Trophoblast cell (in vitro differentiated cells and primary cell): ENCODE results near the gene CALU.

ENCODE experiments used
- DNase-seq, 2 donors: peaks; one replicate each; pipeline ENCODE4 v3.0.0-alpha.2; 2016
- H2AFZ ChIP-seq: 2 replicates; pipeline ENCODE4 v1.6.1; 2013; ENCODE audit warnings: low read length, moderate library complexity, mild to moderate bottlenecking; ENCODE audit not compliant: insufficient read depth, poor library complexity
- H2AK5ac ChIP-seq: 2 replicates; pipeline ENCODE4 v1.6.1; 2013; ENCODE audit warnings: mild to moderate bottlenecking, low read length
- H2BK120ac ChIP-seq: 2 replicates; pipeline ENCODE4 v1.6.1; 2013; ENCODE audit warnings: low read length, mild to moderate bottlenecking, moderate library complexity; ENCODE audit not compliant: insufficient read depth, poor library complexity
- H2BK12ac ChIP-seq: 2 replicates; pipeline ENCODE4 v1.6.1; 2013; ENCODE audit warnings: mild to moderate bottlenecking, low read length, moderate library complexity
- H2BK5ac ChIP-seq: 2 replicates; pipeline ENCODE4 v1.6.1; 2013; ENCODE audit warnings: low read length, low read depth, moderate library complexity, mild to moderate bottlenecking; ENCODE audit not compliant: poor library complexity
- H3K14ac ChIP-seq: 2 replicates; pipeline ENCODE4 v1.6.1; 2013; ENCODE audit warnings: mild to moderate bottlenecking, low read length
- H3K18ac ChIP-seq: 2 replicates; pipeline ENCODE4 v1.6.1; 2013; ENCODE audit warnings: mild to moderate bottlenecking, low read length
- H3K23ac ChIP-seq: 2 replicates; pipeline ENCODE4 v1.6.1; 2013; ENCODE audit warnings: low read length
- H3K27ac ChIP-seq: 2 replicates; pipeline ENCODE4 v1.5.1; 2013; ENCODE audit warnings: low read depth, mild to moderate bottlenecking, inconsistent platforms, low read length, moderate library complexity
- H3K27me3 ChIP-seq: 2 replicates; pipeline ENCODE4 v1.6.1; 2013; ENCODE audit warnings: inconsistent platforms, mild to moderate bottlenecking, low read length, moderate library complexity; ENCODE audit not compliant: insufficient read depth
- H3K36me3 ChIP-seq, 2 experiments: 1 replicate in 1 of 2; 2 replicates in 1 of 2; pipeline ENCODE4 v1.6.1; 2013; ENCODE audit warnings: low read length in 2 of 2, mild to moderate bottlenecking in 2 of 2, moderate library complexity in 1 of 2; ENCODE audit not compliant: insufficient read depth in 2 of 2, control insufficient read depth in 1 of 2
- H3K4ac ChIP-seq: 2 replicates; pipeline ENCODE4 v1.6.1; 2013; ENCODE audit warnings: low read depth, mild to moderate bottlenecking, low read length, moderate library complexity
- H3K4me1 ChIP-seq, 2 experiments: 1 replicate in 1 of 2; 2 replicates in 1 of 2; pipeline ENCODE4 v1.6.1; 2013; ENCODE audit warnings: low read length in 2 of 2, mild to moderate bottlenecking in 2 of 2, moderate library complexity in 1 of 2; ENCODE audit not compliant: insufficient read depth in 2 of 2, control insufficient read depth in 1 of 2
- H3K4me2 ChIP-seq: 2 replicates; pipeline ENCODE4 v1.6.1; 2013; ENCODE audit warnings: inconsistent platforms, mild to moderate bottlenecking, low read length, moderate library complexity
- H3K4me3 ChIP-seq: 2 replicates; pipeline ENCODE4 v1.5.1; 2013; ENCODE audit warnings: mild to moderate bottlenecking, low read depth, low read length, inconsistent platforms
- H3K79me1 ChIP-seq: one replicate; pipeline ENCODE4 v1.6.1; 2013; ENCODE audit warnings: low read length
- H3K79me2 ChIP-seq: 2 replicates; pipeline ENCODE4 v1.6.1; 2013; ENCODE audit warnings: low read length, mild to moderate bottlenecking; ENCODE audit not compliant: control insufficient read depth, insufficient read depth, poor library complexity
- H3K9ac ChIP-seq: 2 replicates; pipeline ENCODE4 v1.6.1; 2013; ENCODE audit warnings: mild to moderate bottlenecking, low read length
- H3K9me3 ChIP-seq: 2 replicates; pipeline ENCODE4 v1.6.1; 2013; ENCODE audit warnings: low read depth, mild to moderate bottlenecking, control low read depth, inconsistent platforms, low read length; ENCODE audit not compliant: insufficient read depth
- H4K12ac ChIP-seq: 2 replicates; pipeline ENCODE4 v1.6.1; 2013; ENCODE audit warnings: low read depth, mild to moderate bottlenecking, low read length, moderate library complexity
- H4K8ac ChIP-seq: 2 replicates; pipeline ENCODE4 v1.6.1; 2013; ENCODE audit warnings: low read depth, mild to moderate bottlenecking, low read length, moderate library complexity
- H4K91ac ChIP-seq: one replicate; pipeline ENCODE4 v1.6.1; 2013; ENCODE audit warnings: low read depth, mild to moderate bottlenecking, low read length, moderate library complexity
- WGBS: extraction: QIAGEN DNeasy Blood & Tissue Kit; methylation state at CpG from one replicate; pipeline ENCODE4 v1.1.7; 2013; ENCODE audit warnings: missing lambda C conversion rate; ENCODE audit not compliant: insufficient read length, insufficient coverage; ENCODE audit errors: extremely low coverage; 5-methylcytosine and 5-hydroxymethylcytosine counted together

CALU gene

DNA sequence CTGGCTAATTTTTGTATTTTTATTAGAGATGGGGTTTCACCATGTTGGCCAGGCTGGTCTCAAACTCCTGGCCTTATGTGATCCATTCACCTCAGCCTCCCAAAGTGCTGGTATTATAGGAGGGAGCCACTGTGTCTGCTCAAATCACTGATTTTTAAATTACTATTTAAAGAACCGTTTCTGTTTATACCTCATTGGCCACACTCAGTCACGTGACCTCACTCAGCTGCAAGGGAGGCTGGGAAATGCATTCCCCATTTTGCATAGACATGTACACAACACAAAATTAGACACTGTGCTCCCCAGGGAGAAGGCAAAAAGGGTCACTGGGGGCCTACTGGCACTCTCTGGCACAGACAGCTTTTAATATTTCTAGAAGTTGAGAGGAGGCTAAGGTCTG is 13.6 kb upstream of the CALU start:
- no peak overlapping the region for H2BK120ac ChIP-seq
- H3K4me2 ChIP-seq: no peak overlapping the region
- no peak overlapping the region for H3K4ac ChIP-seq
- no peaks in the 10 kb centered on the region for H3K79me1 ChIP-seq
- no peaks in the 10 kb centered on the region for H3K79me2 ChIP-seq
- H3K9me3 ChIP-seq: no peaks in the 10 kb centered on the region
- H3K14ac ChIP-seq: no peak overlapping the region
- H4K91ac ChIP-seq: no peak overlapping the region
- H3K27me3 ChIP-seq: no peaks in the 10 kb centered on the region
- H2BK12ac ChIP-seq: no peak overlapping the region
- no peak overlapping the region for H3K4me3 ChIP-seq
- no peak overlapping the region for H3K18ac ChIP-seq
- no peak overlapping the region for H3K9ac ChIP-seq
- peaks cover 0 to 4% of the 10 kb centered on the region in 2 experiments for H3K4me1 ChIP-seq
- H4K8ac ChIP-seq: no peak overlapping the region
- no peak overlapping the region for H4K12ac ChIP-seq
- no CpG with 5 or more reads among the region's 2 CpGs for WGBS
- no peaks in the 10 kb centered on the region for H3K36me3 ChIP-seq
- DNase-seq: no peak
- no peak overlapping the region for H2AK5ac ChIP-seq
- H3K23ac ChIP-seq: no peak overlapping the region
- H2BK5ac ChIP-seq: no peak overlapping the region
- H3K27ac ChIP-seq: no peak overlapping the region
- H2AFZ ChIP-seq: no peak overlapping the region

DNA sequence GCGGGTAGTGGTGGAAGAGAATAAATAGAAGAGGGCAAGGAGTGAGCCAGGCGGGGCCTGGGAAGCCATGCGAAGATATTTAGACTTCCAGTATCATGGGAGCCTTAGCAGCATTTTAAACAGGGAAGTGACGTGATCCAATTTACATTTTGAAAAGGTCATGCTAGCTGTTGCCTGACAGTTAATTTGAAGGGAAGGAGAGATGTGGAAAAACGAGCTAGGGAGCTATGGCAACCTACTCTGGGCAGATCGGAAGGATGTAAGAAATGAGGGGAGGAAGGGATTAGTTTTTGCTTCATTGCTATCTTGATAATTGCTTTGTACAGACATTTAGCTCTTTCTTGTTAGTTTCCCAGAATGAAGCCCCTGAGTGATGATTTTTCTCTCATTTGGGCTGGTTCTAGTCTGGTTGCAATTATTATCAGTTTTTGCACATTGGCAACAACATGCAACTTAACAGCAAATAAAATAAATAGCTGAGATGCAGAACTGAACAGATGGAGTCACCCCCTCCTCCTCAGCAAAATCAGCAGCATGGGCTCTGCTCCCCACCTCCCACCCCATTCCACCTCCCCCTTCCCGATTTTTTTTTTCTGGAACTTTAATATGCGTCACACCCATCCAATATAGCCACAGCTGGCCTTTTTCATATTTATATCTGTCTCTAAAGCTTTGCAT is 13.0 kb upstream of the CALU start:
- no peak overlapping the region for H2AK5ac ChIP-seq
- no peaks in the 10 kb centered on the region for H3K79me2 ChIP-seq
- no peak overlapping the region for H2AFZ ChIP-seq
- no peak overlapping the region for H3K23ac ChIP-seq
- H4K12ac ChIP-seq: no peak overlapping the region
- H3K18ac ChIP-seq: no peak overlapping the region
- H3K27me3 ChIP-seq: no peaks in the 10 kb centered on the region
- no CpG with 5 or more reads among the region's 8 CpGs for WGBS
- H3K9ac ChIP-seq: no peak overlapping the region
- no peak overlapping the region for H4K91ac ChIP-seq
- H4K8ac ChIP-seq: no peak overlapping the region
- no peaks in the 10 kb centered on the region for H3K79me1 ChIP-seq
- DNase-seq: no peak
- no peak overlapping the region for H3K4me2 ChIP-seq
- no peak overlapping the region for H2BK120ac ChIP-seq
- no peak overlapping the region for H3K14ac ChIP-seq
- H3K36me3 ChIP-seq: no peaks in the 10 kb centered on the region
- no peak overlapping the region for H2BK5ac ChIP-seq
- H3K4ac ChIP-seq: no peak overlapping the region
- no peaks in the 10 kb centered on the region for H3K9me3 ChIP-seq
- no peak overlapping the region for H3K27ac ChIP-seq
- H2BK12ac ChIP-seq: no peak overlapping the region
- H3K4me1 ChIP-seq: peaks cover 0 to 4% of the 10 kb centered on the region in 2 experiments
- H3K4me3 ChIP-seq: no peak overlapping the region

DNA sequence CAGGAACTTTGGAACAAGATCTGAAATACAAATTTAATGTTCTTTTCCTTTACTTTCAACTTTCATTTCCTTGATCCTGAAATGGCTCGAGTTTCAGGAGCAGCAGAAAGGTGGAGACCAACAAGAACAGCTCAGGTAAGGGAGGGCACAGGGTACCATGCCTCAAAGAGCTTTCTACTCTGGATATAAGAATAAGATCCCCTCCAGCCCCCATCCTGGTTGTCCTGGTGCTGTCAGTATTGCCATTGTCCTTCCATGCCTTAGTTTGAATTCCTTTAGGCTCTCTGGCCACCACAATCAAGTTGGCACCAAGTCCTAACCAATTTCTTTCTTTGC is 12.5 kb upstream of the CALU start:
- DNase-seq: no peak
- H3K4me2 ChIP-seq: no peak overlapping the region
- no peaks in the 10 kb centered on the region for H3K9me3 ChIP-seq
- no peak overlapping the region for H2AFZ ChIP-seq
- no peak overlapping the region for H4K12ac ChIP-seq
- no peak overlapping the region for H3K27ac ChIP-seq
- no peak overlapping the region for H3K23ac ChIP-seq
- H3K4me1 ChIP-seq: peaks cover 0 to 4% of the 10 kb centered on the region in 2 experiments
- H2BK120ac ChIP-seq: no peak overlapping the region
- no peak overlapping the region for H3K4me3 ChIP-seq
- no peak overlapping the region for H2AK5ac ChIP-seq
- no peak overlapping the region for H2BK12ac ChIP-seq
- no CpG with 5 or more reads among the region's 1 CpG for WGBS
- no peaks in the 10 kb centered on the region for H3K27me3 ChIP-seq
- H3K9ac ChIP-seq: no peak overlapping the region
- no peaks in the 10 kb centered on the region for H3K79me1 ChIP-seq
- no peak overlapping the region for H4K8ac ChIP-seq
- H2BK5ac ChIP-seq: no peak overlapping the region
- H3K79me2 ChIP-seq: no peaks in the 10 kb centered on the region
- H3K4ac ChIP-seq: no peak overlapping the region
- H4K91ac ChIP-seq: no peak overlapping the region
- H3K36me3 ChIP-seq: no peaks in the 10 kb centered on the region
- H3K18ac ChIP-seq: no peak overlapping the region
- no peak overlapping the region for H3K14ac ChIP-seq

DNA sequence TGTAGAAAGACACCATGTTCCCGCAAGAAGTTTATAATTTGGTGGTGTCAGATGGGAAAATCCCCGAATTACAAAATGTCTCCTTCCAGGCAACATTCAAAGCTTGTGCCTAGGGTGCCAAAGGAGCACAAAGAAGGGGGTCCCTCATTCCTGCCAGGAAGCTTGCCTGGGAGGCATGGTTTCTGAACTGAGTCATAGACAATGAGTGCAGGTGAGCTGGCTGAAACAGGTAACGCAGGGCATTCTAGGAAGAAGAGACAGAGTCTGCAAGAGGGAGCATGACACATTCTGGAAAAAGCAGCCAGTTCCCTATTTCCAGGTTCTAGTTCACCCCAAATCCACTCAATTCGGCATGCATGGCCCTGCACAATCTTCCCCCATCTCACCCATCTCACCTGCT is 11.9 kb upstream of the CALU start:
- Histone ChIP-seq H3K18ac (no peak overlapping the region), H2AFZ (no peak overlapping the region), H3K23ac (no peak overlapping the region), H2BK5ac (no peak overlapping the region), H3K27me3 (no peaks in the 10 kb centered on the region), H3K27ac (no peak overlapping the region), H3K36me3 (no peaks in the 10 kb centered on the region), H3K4me3 (no peak overlapping the region), H3K14ac (no peak overlapping the region), H2AK5ac (no peak overlapping the region), H3K79me1 (no peaks in the 10 kb centered on the region), H2BK120ac (no peak overlapping the region), H3K79me2 (no peaks in the 10 kb centered on the region), H3K4me1 (peaks cover 0 to 4% of the 10 kb centered on the region in 2 experiments), H4K8ac (no peak overlapping the region), H3K4ac (no peak overlapping the region), H4K12ac (no peak overlapping the region), H3K9ac (no peak overlapping the region), H4K91ac (no peak overlapping the region), H3K9me3 (no peaks in the 10 kb centered on the region), H3K4me2 (no peak overlapping the region), H2BK12ac (no peak overlapping the region)
- WGBS: no CpG with 5 or more reads among the region's 4 CpGs
- DNase-seq: peak in 1 of 2 donors; percentile 6
